ENCODE data around the gene BMP8A.

DNA sequence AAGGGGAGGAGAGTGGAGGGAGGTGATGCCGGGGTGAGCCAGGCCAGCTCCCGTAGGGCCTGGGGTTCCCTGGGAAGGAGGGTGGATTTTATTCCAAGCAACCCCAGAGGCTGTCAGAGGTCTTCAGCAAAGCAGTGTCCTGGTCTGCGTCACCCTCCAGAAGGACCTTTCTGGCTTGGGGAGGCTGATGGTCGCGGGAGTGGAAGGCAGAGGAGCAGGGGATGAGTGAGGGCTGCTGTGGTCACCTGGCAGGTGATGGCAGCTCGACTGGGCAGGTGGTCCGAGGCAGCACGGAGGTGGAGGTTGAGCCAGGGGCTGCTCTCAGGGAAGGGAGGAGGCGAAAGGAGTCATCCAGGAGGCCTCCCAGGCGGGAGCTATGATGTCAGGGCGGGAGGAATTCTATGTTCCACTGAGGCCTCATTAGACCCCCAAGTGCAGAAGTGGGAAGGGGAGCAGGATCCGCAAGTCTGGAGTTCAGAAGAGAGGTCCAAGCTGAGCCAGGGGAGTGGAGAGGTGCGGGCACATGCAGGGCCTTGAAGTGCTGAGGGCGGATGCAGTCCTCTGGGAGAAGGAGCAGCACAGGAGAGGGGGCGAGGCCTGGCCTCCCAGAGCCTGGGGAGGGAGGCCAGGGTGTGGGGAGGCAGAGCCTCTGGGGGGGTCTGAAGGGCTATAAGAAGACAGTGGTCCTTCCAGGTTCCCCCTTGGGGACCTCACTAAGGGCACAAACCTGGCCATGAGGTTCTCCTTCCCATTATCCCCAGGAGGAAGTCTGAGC lies 33.3 kb downstream of the BMP8A start:
- TF ChIP-seq CTCF (IDR thresholded peaks at IDR 0.05; ENCODE audit: insufficient read depth, low read length) = no peak
- no peak for TF ChIP-seq POLR2AphosphoS5 (IDR thresholded peaks at IDR 0.05; ENCODE audit: low read depth)
